HG02885 (cell line): Measurements from ENCODE around the gene MAPK7.

Source experiments
- ATAC-seq: cut with Tn5 transposase; IDR thresholded peaks from one replicate; pipeline ENCODE4 v1.9.1; 2021; ENCODE audit warnings: mild to moderate bottlenecking; ENCODE audit not compliant: unreplicated experiment, poor library complexity

Gene MAPK7

GRCh38 chr17:19414396-19415280 lies 36.3 kb downstream of the MAPK7 start:
- no peak for ATAC-seq

DNA sequence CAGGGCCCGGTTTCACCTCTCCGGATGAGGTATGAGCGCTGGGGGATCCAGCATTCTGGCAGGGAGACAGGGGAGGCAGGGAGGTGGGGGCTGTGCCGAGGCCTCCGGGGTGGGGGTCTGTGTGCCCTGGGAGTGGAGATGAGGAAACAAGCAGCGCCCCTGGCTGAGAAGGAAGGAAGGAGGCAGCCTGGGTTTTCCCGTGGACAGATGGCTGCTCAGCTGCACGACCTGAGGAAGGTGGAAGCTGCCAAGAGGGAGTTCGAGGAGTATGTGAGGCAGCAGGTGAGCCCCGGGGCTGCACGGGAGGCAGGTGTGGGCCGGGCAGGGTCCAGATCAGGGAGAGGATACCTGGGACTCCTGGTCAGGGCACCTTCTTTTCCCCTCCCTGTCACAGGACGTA lies 37.0 kb downstream of the MAPK7 start:
- ATAC-seq = no peak

DNA sequence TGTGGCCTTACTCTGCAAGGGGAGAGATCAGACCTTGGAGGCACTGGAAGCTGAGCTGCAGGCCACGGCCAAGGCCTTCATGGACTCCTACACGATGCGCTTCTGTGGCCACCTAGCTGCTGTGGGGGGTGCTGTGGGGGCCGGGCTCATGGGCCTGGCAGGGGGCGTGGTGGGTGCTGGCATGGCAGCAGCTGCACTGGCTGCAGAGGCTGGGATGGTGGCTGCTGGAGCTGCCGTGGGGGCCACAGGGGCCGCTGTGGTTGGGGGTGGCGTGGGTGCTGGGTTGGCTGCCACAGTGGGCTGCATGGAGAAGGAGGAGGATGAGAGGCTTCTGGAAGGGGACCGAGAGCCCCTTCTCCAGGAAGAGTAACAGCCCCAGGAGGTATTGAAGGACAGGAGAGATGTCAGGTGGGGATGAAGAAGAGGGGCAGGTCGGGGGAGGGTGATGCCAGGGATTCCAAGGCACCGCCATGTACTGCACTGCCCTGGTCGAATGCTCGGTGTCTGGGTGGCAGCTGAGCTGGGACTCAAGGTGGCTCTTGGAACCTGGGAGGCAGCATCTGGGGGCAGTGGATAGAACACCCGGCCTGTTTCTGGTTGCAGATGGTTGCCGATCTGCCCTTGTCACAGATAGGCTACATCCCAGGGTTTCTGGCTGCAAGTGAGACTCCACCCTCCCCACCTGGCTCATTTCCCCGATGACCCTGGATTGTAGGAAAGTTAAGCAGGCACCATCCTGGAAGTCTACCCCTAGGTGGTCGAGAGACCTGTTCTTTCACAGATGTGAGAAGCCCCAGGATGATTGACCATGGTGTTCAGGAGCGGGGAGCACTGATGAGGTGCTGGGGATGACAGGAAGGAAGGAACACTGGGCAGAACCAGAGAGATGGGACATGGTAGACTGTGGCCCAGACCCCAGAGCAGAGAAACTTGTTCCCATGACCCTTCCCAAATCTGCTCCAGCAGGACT lies 37.8 kb downstream of the MAPK7 start:
- no peak for ATAC-seq

DNA sequence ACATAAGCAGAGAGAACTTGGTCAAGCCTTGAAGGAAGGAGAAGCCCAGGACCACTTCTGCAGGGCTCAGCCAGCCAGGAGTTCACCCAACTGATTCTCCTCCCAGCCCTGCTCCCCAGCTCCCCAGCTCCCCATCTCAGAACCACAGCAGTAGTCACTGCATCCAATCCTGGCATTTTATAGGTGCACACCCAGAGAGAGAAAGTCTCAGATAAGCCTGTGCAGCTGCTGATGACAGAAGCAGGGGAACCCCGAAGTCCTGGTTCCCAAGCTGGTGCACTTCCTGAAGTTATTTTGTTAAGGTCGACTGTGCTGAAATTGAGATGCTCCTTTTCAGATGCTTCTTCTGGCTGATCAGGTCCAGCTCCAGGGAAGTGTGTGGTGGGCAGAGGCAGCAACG lies 39.3 kb downstream of the MAPK7 start:
- ATAC-seq = no peak

- ATAC-seq = no peak
These were observed 40.1 kb downstream of the MAPK7 start for GRCh38 chr17:19418251-19418992.

DNA sequence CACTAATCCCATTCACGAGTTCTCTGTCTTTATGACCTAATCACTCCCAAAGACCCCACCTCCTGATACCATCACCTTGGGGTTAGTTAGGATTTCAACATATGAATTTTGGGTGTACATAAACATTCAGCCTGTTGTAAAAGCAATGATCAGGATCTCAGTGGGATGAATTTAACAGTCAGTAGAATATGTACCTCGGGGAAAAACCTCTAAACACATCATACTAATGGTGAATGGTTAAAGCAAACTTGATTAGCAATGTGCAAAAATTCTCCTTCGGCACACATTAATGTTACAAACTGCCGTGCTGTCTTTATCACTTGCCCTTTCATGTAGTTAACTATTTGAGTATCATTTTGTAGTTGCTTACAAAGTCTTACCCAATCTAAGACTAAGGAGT lies 42.9 kb downstream of the MAPK7 start:
- no peak for ATAC-seq

- ATAC-seq = no peak
These were observed 43.6 kb downstream of the MAPK7 start for GRCh38 chr17:19421926-19422325.

DNA sequence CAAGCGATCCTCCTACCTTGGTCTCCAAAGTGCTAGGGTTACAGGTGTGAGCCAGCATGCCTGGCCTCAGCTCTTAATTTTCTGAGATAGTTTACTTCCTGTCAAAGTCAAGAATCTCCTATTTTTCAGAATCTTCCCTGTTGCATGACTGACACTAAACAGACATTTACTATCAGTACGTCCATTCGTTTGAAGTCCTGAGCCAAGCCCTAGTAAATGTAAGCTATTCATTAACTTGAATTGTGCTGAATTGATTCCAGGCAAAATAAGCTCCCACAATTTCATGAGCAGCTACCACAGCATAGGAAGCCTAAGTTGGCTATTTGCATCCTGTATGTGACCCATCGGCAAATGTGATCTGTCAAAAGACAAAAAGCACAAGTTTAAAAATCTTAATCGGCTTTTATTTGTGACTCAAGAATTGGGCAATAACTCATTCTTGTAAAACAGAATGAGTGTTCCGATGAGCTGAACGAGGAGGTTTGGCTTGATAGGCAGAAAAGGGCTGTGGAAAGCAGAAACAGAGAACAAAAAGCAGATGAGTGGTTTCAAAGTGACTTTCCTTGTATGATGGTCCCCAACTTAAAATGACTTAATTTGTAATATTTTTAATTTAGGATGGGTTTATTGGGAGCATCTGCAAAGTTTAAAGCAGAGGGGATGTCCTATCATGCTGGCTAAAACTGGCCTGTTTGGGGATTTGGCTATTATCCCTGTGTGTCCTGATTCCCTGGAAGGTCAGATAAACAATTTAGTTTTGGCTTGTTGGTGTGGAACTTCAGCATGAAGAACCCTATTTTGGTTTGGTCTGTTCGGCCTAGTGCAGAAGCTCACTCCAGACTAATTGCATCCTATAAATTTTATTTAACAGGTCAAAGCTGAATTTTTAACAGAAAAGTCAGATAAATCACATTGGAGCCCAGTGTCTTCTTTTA lies 46.9 kb downstream of the MAPK7 start:
- ATAC-seq = no peak

- no peak for ATAC-seq
These were observed 48.3 kb downstream of the MAPK7 start for GRCh38 chr17:19426631-19427030.

GRCh38 chr17:19431691-19432090 lies 53.4 kb downstream of the MAPK7 start:
- no peak for ATAC-seq
